ENCODE measurements around the gene NUDT15. TPM values are rescaled to one million over a fixed set of nuclear protein-coding genes. Genes with fewer than 3 reads are reported as not detected.

The NUDT15 gene
- polyA plus RNA-seq, 6 donors from 2014 or later: 7.7 to 32.3 (median 10.2) TPM

- ATAC-seq (ENCODE audit: low read depth in 2 of 2) (no peak), DNase-seq (no peak)
- no peak overlapping the region for H3K4me3 Mint-ChIP-seq
- peaks cover 4 to 11% of the 10 kb centered on the region in 2 donors for H3K36me3 Mint-ChIP-seq
- no peaks in the 10 kb centered on the region for H3K27me3 Mint-ChIP-seq
- peaks cover 0 to 3% (median 0%) of the 10 kb centered on the region in 7 donors for H3K9me3 Mint-ChIP-seq
- no peak overlapping the region for H3K27ac Mint-ChIP-seq
- H3K4me1 Mint-ChIP-seq: peaks cover 0 to 9% (median 8%) of the 10 kb centered on the region in 3 donors
These were observed 24.9 kb upstream of the NUDT15 start for GRCh38 chr13:48012668-48013067.

GRCh38 chr13:48014359-48014758, 23.2 kb upstream of the NUDT15 start:
- Mint-ChIP-seq H3K27me3 (no peaks in the 10 kb centered on the region), H3K4me3 (no peak overlapping the region), H3K9me3 (peaks cover 0 to 3% (median 0%) of the 10 kb centered on the region in 7 donors), H3K27ac (no peak overlapping the region), H3K4me1 (peaks cover 0 to 3% (median 3%) of the 10 kb centered on the region in 3 donors), H3K36me3 (peaks cover 4 to 7% of the 10 kb centered on the region in 2 donors)
- DNase-seq (no peak), ATAC-seq (ENCODE audit: low read depth in 2 of 2) (no peak)

- Mint-ChIP-seq H3K4me1 (no peaks in the 10 kb centered on the region), H3K27ac (no peak overlapping the region), H3K4me3 (no peak overlapping the region), H3K9me3 (peaks cover 0 to 9% (median 0%) of the 10 kb centered on the region in 7 donors), H3K36me3 (peaks cover 0 to 5% of the 10 kb centered on the region in 2 donors), H3K27me3 (no peaks in the 10 kb centered on the region)
- no peak for DNase-seq
- no peak for ATAC-seq (ENCODE audit: low read depth in 2 of 2)
These were observed 18.9 kb upstream of the NUDT15 start for GRCh38 chr13:48018637-48019036.

- H3K27me3 Mint-ChIP-seq: no peaks in the 10 kb centered on the region
- no peaks in the 10 kb centered on the region for H3K4me1 Mint-ChIP-seq
- H3K36me3 Mint-ChIP-seq: peaks cover 0 to 5% of the 10 kb centered on the region in 2 donors
- ATAC-seq (ENCODE audit: low read depth in 2 of 2) (no peak), DNase-seq (no peak)
- peak overlapping the region in 1 of 6 donors; percentile 51 for H3K27ac Mint-ChIP-seq
- no peak overlapping the region for H3K4me3 Mint-ChIP-seq
- H3K9me3 Mint-ChIP-seq: peaks cover 0 to 9% (median 0%) of the 10 kb centered on the region in 7 donors
These were observed 17.7 kb upstream of the NUDT15 start for GRCh38 chr13:48019796-48020195.

- H3K27me3 Mint-ChIP-seq: no peaks in the 10 kb centered on the region
- H3K4me1 Mint-ChIP-seq: peaks cover 0 to 3% (median 0%) of the 10 kb centered on the region in 3 donors
- peaks cover 14 to 16% of the 10 kb centered on the region in 2 donors for H3K36me3 Mint-ChIP-seq
- peaks cover 0 to 13% (median 6%) of the 10 kb centered on the region in 7 donors for H3K9me3 Mint-ChIP-seq
- H3K27ac Mint-ChIP-seq: no peak overlapping the region
- no peak for ATAC-seq (ENCODE audit: low read depth in 2 of 2)
- H3K4me3 Mint-ChIP-seq: no peak overlapping the region
- DNase-seq: no peak
These were observed 9.5 kb upstream of the NUDT15 start for GRCh38 chr13:48028066-48028465.

DNA sequence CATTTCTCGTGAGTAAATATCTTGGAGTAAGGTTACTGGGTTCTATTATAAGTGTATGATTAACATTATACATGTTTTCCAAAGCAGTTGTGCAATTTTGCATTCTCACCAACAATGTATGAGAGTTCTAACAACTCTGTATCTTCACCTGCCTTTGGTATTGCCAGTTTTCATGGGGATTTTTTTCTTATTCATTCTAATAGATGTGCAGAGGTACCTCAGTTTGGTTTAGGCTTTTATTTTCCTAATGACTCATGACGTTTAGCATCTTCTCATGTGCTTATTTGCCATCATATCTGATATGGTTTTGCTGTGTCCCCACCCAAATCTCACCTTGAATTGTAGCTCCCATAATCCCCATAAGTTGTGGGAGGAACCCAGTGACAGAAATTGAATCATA, 7.7 kb upstream of the NUDT15 start:
- no peak for ATAC-seq (ENCODE audit: low read depth in 2 of 2)
- H3K4me1 Mint-ChIP-seq: peaks cover 0 to 8% (median 5%) of the 10 kb centered on the region in 3 donors

GRCh38 chr13:48038761-48039160, 1.2 kb downstream of the NUDT15 start:
- Mint-ChIP-seq H3K27ac (peak overlapping the region; percentile 24 to 99 (median 96)), H3K9me3 (no peaks in the 10 kb centered on the region), H3K27me3 (no peaks in the 10 kb centered on the region), H3K36me3 (peaks cover 6 to 9% of the 10 kb centered on the region in 2 donors), H3K4me1 (peaks cover 21 to 30% (median 22%) of the 10 kb centered on the region in 3 donors), H3K4me3 (peak overlapping the region; percentile 91 to 98 (median 96))
- ATAC-seq (ENCODE audit: low read depth in 2 of 2): peak in 1 of 2 donors; percentile 6
- DNase-seq: peak; percentile 25

More for the DNA sequence above, 7.7 kb upstream of the NUDT15 start:
- peaks cover 14 to 16% of the 10 kb centered on the region in 2 donors for H3K36me3 Mint-ChIP-seq
- no peak for DNase-seq
- H3K4me3 Mint-ChIP-seq: no peak overlapping the region
- peaks cover 0 to 13% (median 6%) of the 10 kb centered on the region in 7 donors for H3K9me3 Mint-ChIP-seq
- H3K27ac Mint-ChIP-seq: no peak overlapping the region
- no peaks in the 10 kb centered on the region for H3K27me3 Mint-ChIP-seq

- ATAC-seq (ENCODE audit: low read depth in 2 of 2): no peak
- Mint-ChIP-seq H3K36me3 (peaks cover 6 to 9% of the 10 kb centered on the region in 2 donors), H3K4me1 (peaks cover 16 to 24% (median 21%) of the 10 kb centered on the region in 3 donors), H3K9me3 (no peaks in the 10 kb centered on the region), H3K4me3 (peak overlapping the region in 1 of 8 donors; percentile 33), H3K27me3 (no peaks in the 10 kb centered on the region), H3K27ac (peak overlapping the region in 1 of 6 donors; percentile 7)
- no peak for DNase-seq
These were observed 2.5 kb downstream of the NUDT15 start for GRCh38 chr13:48040049-48040448.

DNA sequence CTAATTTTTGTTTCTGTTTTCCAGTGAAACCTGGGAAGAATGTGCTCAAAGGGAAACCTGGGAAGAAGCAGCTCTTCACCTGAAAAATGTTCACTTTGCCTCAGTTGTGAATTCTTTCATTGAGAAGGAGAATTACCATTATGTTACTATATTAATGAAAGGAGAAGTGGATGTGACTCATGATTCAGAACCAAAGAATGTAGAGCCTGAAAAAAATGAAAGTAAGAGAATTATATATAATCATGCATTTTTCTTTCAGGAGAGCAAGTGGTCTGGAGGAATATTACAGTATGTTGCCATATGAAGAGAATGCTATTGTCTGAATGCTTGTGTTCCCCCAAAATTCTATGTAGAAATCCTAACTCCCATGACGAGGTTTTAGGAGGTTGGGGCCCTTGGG, 3.4 kb downstream of the NUDT15 start:
- H3K4me1 Mint-ChIP-seq: peaks cover 16 to 24% (median 21%) of the 10 kb centered on the region in 3 donors
- peak overlapping the region in 1 of 8 donors; percentile 20 for H3K4me3 Mint-ChIP-seq
- DNase-seq: no peak
- H3K27me3 Mint-ChIP-seq: no peaks in the 10 kb centered on the region
- ATAC-seq (ENCODE audit: low read depth in 2 of 2): no peak
- no peaks in the 10 kb centered on the region for H3K9me3 Mint-ChIP-seq
- no peak overlapping the region for H3K27ac Mint-ChIP-seq
- H3K36me3 Mint-ChIP-seq: peaks cover 8 to 9% of the 10 kb centered on the region in 2 donors

DNA sequence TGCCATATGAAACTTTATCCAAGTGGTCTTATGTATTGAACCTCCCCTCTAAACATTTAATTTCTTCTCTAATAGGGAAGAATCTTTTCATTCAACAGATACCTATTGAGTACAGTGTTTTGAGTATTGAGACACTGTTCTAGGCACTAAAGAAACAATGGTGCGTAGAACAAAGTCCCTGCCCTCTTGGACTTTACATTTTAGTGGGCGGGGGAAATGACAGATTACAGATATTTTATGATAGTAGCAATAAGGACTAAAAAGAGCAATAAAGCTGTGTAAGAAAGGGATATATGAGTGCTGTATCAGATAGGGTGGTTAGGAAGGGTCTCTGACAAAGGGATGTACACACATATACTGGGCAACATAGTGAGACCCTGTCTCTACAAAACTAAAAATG, 5.4 kb downstream of the NUDT15 start:
- peaks cover 9 to 12% of the 10 kb centered on the region in 2 donors for H3K36me3 Mint-ChIP-seq
- ATAC-seq (ENCODE audit: low read depth in 2 of 2) (no peak), DNase-seq (no peak)
- H3K27ac Mint-ChIP-seq: peak overlapping the region in 1 of 6 donors; percentile 35
- H3K4me3 Mint-ChIP-seq: no peak overlapping the region
- H3K4me1 Mint-ChIP-seq: peaks cover 10 to 16% (median 11%) of the 10 kb centered on the region in 3 donors
- no peaks in the 10 kb centered on the region for H3K27me3 Mint-ChIP-seq
- H3K9me3 Mint-ChIP-seq: no peaks in the 10 kb centered on the region

- DNase-seq (no peak), ATAC-seq (ENCODE audit: low read depth in 2 of 2) (no peak)
- Mint-ChIP-seq H3K36me3 (peaks cover 9 to 12% of the 10 kb centered on the region in 2 donors), H3K4me3 (no peak overlapping the region), H3K4me1 (peaks cover under 1 to 5% (median 3%) of the 10 kb centered on the region in 3 donors), H3K27me3 (no peaks in the 10 kb centered on the region), H3K9me3 (no peaks in the 10 kb centered on the region), H3K27ac (peak overlapping the region in 1 of 6 donors; percentile 42)
These were observed 6.4 kb downstream of the NUDT15 start for GRCh38 chr13:48043789-48044503.

GRCh38 chr13:48050550-48050949, 13.0 kb downstream of the NUDT15 start:
- Mint-ChIP-seq H3K4me3 (no peak overlapping the region), H3K36me3 (peaks cover 21 to 29% of the 10 kb centered on the region in 2 donors), H3K27ac (peak overlapping the region in 2 of 6 donors; percentile 7 to 52), H3K9me3 (no peaks in the 10 kb centered on the region), H3K4me1 (peaks cover 0 to 4% (median 0%) of the 10 kb centered on the region in 3 donors), H3K27me3 (no peaks in the 10 kb centered on the region)
- ATAC-seq (ENCODE audit: low read depth in 2 of 2) (no peak), DNase-seq (no peak)

DNA sequence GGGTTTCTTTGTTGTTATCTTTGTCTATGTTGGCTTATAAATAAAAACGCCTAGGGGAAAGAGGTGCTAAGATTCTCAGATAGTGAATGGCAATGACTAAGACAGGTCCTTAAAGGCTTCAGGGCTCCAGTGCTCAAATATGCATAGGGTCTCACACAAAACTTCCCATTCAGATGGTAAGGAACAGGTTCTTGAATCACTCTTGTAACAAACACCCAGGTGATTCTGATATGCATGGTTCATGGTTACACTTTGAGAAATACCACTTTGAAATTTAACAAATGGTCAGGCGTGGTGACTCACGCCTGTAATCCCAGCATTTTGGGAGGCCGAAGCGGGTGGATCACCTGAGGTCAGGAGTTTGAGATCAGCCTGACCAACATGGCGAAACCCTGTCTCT, 17.1 kb downstream of the NUDT15 start:
- no peak for ATAC-seq (ENCODE audit: low read depth in 2 of 2)

GRCh38 chr13:48055712-48056111, 18.2 kb downstream of the NUDT15 start:
- no peaks in the 10 kb centered on the region for H3K9me3 Mint-ChIP-seq
- H3K4me1 Mint-ChIP-seq: peaks cover 0 to 31% (median 19%) of the 10 kb centered on the region in 3 donors
- ATAC-seq (ENCODE audit: low read depth in 2 of 2) (no peak), DNase-seq (no peak)
- H3K36me3 Mint-ChIP-seq: peaks cover 18 to 36% of the 10 kb centered on the region in 2 donors
- no peak overlapping the region for H3K4me3 Mint-ChIP-seq
- H3K27ac Mint-ChIP-seq: peak overlapping the region in 2 of 6 donors; percentile 7 to 40
- H3K27me3 Mint-ChIP-seq: no peaks in the 10 kb centered on the region

More for the DNA sequence above, 17.1 kb downstream of the NUDT15 start:
- H3K36me3 Mint-ChIP-seq: peaks cover 21 to 31% of the 10 kb centered on the region in 2 donors
- no peak overlapping the region for H3K4me3 Mint-ChIP-seq
- no peak overlapping the region for H3K27ac Mint-ChIP-seq
- no peaks in the 10 kb centered on the region for H3K9me3 Mint-ChIP-seq
- peaks cover 0 to 26% (median 14%) of the 10 kb centered on the region in 3 donors for H3K4me1 Mint-ChIP-seq
- no peaks in the 10 kb centered on the region for H3K27me3 Mint-ChIP-seq
- DNase-seq: no peak

Data from naive B cell (primary cell).